Upper lobe of left lung (tissue), 4 donors: Measurements from ENCODE around the gene GOT1.

Experiments
- EP300 ChIP-seq, 4 donors: sonication (generic); formaldehyde crosslinking; IDR thresholded peaks; one replicate each; pipeline ENCODE4 v1.5.1; 2017; ENCODE audit warnings: antibody characterized with exemption in 4 of 4, control low read depth in 2 of 4
- POLR2A ChIP-seq, 4 donors: fragments of 450-650 bp; IDR thresholded peaks; one replicate each; pipeline ENCODE4 v1.5.1; 2016 to 2017; ENCODE audit warnings: antibody characterized with exemption in 4 of 4, mild to moderate bottlenecking in 2 of 4
- POLR2AphosphoS5 ChIP-seq, 2 donors: sonication (generic); formaldehyde crosslinking; IDR thresholded peaks; one replicate each; pipeline ENCODE4 v1.5.1; 2017; ENCODE audit warnings: antibody characterized with exemption in 2 of 2
- TF ChIP-seq, protein P1 (sequence below), 6 experiments: fragments of 450-650 bp in 4 of 6; fragments of 200-600 bp in 2 of 6; sonication (generic) in 2 of 6; IDR thresholded peaks; one replicate each; pipeline ENCODE4 v1.5.1; 2016 to 2019; ENCODE audit warnings: antibody characterized with exemption in 6 of 6

DNA sequence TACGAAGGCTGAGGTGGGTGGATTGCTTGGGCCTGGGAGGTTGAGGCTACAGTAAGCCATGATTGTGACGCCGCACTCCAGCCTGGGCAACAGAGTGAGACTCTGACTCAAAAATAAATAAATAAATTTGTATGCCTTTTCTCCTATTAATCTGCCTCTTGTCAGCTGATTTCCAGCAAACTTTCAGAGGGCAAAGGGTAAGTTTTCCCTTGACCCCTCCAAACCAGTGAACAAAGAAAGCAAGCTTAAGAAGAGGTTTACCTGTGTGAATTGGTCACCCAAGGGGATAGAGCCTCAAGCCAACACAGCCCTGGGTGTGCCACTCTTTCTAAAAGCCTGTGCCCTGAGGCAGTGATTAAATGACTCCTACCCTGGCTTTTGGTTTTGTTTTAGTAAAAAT is 30.8 kb downstream of the GOT1 start:
- no peak for TF ChIP-seq POLR2AphosphoS5 (IDR thresholded peaks at IDR 0.05)
- TF ChIP-seq POLR2A (IDR thresholded peaks at IDR 0.05) = no peak
- TF ChIP-seq EP300 (IDR thresholded peaks at IDR 0.05) = no peak
- TF ChIP-seq, protein P1, sequence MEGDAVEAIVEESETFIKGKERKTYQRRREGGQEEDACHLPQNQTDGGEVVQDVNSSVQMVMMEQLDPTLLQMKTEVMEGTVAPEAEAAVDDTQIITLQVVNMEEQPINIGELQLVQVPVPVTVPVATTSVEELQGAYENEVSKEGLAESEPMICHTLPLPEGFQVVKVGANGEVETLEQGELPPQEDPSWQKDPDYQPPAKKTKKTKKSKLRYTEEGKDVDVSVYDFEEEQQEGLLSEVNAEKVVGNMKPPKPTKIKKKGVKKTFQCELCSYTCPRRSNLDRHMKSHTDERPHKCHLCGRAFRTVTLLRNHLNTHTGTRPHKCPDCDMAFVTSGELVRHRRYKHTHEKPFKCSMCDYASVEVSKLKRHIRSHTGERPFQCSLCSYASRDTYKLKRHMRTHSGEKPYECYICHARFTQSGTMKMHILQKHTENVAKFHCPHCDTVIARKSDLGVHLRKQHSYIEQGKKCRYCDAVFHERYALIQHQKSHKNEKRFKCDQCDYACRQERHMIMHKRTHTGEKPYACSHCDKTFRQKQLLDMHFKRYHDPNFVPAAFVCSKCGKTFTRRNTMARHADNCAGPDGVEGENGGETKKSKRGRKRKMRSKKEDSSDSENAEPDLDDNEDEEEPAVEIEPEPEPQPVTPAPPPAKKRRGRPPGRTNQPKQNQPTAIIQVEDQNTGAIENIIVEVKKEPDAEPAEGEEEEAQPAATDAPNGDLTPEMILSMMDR (IDR thresholded peaks at IDR 0.05) = no peak
